GM10266 (cell line): ENCODE results near the gene ITGAX.

ENCODE experiments used
- DNase-seq: peaks from one replicate; pipeline ENCODE4 v3.0.0; 2012; ENCODE audit errors: extremely low spot score
- CTCF ChIP-seq: IDR thresholded peaks from 2 replicates; pipeline ENCODE4 v1.5.1; 2012; ENCODE audit warnings: mild to moderate bottlenecking, low read depth; ENCODE audit not compliant: control insufficient read depth, insufficient read depth; ENCODE audit errors: missing control alignments

Gene ITGAX

GRCh38 chr16:31428638-31429247 is 73.8 kb downstream of the ITGAX start:
- no peak for DNase-seq
- no peak for TF ChIP-seq CTCF

GRCh38 chr16:31429314-31429713 is 74.3 kb downstream of the ITGAX start:
- TF ChIP-seq CTCF: no peak
- DNase-seq: no peak

- no peak for TF ChIP-seq CTCF
- no peak for DNase-seq
These were observed 74.8 kb downstream of the ITGAX start for GRCh38 chr16:31429796-31430195.

- no peak for TF ChIP-seq CTCF
- no peak for DNase-seq
These were observed 75.5 kb downstream of the ITGAX start for GRCh38 chr16:31430380-31431052.
